ENCODE results near the gene ADAMTS3.
"Not testable (repeated sequence)": the region's sequence is repeated elsewhere in the genome, so short reads cannot be mapped to it uniquely, and the experiment has no call there.

The ADAMTS3 gene

DNA sequence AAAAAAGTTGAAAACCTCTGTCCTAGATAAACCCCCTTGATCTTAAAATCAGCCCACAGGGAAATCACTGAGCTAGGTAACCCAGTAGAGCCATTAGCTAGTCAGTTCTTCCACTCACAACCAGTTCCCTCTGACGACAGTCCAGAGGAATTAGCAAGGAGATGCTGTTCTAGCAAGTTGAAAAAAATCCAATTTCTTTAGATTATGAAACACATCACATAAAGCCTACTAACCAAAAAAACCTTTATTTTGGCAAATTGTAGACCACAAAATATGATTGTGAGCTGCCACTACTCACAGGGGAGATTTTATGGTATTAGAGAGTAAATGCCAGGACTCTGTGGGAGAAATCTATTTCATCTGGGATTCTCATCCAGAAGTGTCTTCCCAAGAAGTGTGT lies 22.6 kb downstream of the ADAMTS3 start:
- DNase-seq: peak; percentile 54

DNA sequence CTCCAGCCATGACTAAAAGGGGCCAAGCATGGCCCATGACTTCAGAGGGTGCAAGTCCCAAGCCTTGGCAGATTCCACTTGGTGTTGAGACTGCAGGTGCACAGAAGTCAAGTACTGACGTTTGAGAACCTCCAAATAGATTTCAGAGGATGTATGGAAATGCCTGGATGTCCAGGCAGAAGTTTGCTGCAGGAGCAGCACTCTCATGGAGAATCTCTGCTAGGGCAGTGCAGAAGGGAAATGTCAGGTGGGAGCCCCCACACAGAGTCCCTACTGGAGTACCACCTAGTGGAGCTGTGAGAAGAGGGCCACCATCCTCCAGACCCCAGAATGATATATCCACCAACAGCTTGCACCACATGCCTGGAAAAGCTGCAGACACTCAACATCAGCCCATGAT lies 28.3 kb downstream of the ADAMTS3 start:
- not testable (repeated sequence) for DNase-seq

DNA sequence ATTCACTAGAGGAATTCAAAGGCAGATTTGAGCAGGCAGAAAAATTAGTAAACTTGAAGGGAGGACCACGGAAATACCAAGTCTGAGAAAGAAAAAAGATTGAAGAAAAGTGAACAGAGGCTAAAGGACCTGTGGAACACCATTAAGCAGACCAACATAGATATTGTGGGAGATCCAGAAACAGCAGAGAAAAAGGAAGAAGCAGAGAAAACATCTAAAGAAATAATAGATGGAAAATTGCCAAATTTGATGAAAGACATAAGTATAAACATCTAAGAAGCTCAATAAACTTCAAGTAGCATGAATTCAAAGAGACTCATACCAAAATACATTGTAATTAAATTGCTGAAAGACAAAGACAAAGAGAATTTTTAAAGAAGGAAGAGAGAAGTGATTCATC lies 31.0 kb downstream of the ADAMTS3 start:
- no peak for DNase-seq

DNA sequence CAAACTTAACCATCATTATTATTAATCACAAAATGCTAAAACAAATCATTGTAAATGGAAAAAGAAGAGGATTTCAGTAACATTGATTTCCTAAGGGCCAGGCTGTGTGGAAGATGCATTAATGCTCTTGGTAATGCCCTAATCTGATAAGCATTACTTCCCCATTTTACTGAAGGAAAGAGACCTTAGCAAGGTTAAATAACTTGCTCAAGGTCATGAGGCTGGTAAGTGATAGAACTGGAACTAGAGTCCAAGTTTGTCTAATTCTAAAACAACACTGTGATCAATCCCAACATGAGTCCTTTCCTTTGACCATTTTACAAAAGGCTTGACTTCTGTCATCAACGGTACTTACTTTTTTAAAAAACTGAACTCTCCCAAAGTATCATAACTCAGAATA lies 32.6 kb downstream of the ADAMTS3 start:
- no peak for DNase-seq

DNA sequence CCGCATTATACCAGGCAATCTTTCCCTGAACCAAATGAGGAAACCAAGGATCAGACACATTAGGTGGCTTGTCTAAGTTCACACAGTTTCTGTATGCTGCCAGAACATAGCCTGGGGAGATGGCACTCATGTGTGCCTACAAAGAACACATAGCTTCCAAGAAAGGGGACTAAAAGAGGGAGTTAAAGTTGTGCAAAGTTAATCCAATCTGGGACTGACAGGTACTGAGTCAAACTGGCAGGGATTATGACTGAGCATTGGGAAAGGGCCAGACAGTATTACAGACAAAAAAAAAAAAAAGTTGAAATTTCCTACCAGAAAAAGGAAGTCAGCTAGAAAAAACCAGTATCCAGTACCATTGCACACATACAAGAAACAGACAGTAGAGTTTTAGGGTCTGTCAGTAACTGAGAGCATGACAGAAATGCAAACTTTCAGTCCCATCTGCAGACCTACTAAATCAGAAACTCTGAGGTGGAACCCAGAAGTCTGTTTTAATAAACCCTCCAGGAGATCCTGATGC lies 37.2 kb downstream of the ADAMTS3 start:
- no peak for DNase-seq

DNA sequence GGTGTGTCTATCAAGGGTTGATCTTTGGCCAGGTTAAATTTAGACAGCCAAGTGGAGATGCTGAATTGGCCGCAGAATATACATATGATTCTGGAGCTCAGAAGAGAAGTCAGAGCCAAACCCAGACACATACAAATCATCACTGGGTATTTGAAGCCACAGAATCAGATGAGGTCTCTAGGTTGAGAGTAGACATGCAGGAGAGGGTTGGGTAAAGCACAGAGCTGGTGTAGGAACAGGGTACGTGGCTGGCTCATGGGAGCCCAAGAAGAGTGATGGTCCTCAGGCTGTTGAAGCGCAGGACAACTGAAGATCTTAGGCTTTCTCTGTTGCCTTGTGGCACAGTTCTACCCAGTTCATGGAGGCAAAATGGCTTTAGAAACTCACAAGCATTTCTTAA lies 37.7 kb downstream of the ADAMTS3 start:
- no peak for DNase-seq

DNA sequence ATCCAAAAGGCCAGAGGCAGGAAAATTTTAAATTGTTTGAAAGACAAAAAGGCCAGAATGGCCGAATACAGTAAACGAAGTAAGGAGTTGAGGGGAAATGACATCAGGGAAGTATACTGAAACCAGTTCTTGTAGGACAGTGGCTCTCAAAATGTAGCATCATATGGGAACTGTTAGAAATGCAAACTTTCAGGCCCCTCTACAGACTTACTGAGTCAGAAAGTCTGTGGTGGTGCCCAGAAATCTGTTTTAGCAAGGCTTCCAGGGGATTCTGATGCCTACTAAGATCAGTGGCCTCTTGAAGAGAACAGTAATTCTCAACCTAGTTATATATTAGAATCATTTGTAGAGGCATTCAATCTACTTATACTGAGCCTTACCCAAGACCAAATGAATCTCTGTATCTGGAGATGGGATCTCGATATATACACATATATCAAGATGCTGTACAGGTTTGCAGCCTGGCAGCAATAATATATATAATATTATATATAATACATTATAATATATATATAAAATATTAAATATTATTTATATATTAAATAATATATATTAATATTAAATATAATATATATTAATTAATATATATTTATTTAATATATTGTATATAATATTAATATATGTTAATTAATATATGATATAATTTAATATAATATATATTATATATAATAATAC lies 39.7 kb downstream of the ADAMTS3 start:
- no peak for DNase-seq

DNA sequence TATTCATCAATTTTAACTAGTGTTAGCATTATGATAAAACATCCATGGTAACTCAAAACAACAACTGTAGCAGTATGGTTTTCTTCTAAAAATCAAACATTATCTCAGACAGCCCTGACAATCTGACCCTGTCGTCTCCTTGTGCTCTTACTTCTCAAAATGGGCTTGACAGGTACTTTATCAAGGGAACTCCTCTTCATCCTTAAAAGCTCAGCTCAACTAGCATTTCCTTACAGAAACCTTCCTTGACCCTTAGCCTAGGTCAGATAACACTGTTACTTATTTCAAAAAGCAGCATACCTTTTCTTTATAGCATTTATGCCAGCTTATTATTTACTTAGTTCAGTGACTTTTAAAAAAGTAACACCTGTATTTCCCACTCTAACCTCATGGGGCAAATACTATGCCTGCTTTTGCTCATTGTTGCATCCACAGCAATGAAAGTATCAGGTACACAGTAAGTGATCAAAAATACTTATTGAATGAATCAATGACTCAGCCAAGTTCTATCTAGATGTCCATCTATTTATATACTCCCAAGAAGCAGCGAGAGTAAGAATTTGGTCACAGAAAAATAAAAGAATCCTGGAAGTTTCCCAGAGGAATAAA lies 41.9 kb downstream of the ADAMTS3 start:
- no peak for DNase-seq

DNA sequence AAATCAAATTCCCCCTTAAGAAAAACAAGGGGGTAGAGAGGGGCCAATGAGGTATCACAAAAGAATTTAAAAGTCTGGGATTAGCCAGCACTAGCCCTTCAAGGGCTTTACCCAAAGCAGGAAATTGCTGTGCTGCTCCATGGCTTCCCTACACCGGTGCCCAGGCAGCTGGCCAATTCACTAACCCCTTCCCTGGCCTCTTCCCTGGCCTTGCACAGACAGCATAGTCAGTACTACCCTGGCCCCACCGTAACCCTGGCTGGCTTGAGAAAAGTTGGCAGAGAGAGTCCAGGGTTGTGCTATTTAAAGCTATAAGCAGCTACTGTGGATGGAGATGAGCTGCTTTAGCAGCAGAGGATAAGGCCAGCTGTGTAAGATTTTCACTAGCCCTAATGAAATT lies 43.1 kb downstream of the ADAMTS3 start:
- peak; percentile 75 for DNase-seq

DNA sequence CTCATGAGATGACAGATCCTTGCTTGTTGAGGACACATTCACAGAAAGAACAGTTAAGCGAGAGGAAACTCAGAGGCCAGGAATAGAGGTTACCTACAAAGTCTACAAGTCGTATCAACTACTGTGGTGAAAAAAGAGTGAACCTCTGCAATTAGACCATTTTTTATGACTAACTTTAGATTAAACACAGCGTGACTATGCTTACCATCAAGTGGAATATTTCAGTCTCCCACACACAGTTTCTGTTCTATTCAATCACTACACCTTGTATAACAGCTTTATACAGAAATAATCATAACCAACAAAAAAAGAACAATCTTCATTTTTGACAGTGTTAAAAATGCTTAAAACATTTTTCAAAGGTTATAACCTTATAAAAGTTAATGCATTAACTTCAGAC lies 46.6 kb downstream of the ADAMTS3 start:
- DNase-seq: no peak

DNA sequence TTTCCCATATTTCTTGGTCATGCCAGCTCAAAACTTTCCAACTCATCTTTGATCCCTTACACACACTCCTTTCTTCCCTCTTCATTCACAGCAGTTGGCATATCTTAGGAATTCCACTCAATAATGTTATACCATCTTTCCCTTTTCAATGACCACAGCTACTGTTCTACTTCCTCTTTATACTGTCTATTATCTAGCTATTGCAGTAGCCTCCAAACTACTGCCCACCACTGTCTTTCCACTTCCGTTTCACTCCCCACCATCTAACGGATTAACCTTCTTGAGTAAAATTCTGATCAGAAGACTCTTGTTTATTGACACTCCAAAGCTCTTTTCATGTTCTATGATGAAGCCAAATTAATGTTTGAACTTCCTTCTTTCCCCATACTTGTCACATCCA lies 55.8 kb downstream of the ADAMTS3 start:
- DNase-seq: no peak

DNA sequence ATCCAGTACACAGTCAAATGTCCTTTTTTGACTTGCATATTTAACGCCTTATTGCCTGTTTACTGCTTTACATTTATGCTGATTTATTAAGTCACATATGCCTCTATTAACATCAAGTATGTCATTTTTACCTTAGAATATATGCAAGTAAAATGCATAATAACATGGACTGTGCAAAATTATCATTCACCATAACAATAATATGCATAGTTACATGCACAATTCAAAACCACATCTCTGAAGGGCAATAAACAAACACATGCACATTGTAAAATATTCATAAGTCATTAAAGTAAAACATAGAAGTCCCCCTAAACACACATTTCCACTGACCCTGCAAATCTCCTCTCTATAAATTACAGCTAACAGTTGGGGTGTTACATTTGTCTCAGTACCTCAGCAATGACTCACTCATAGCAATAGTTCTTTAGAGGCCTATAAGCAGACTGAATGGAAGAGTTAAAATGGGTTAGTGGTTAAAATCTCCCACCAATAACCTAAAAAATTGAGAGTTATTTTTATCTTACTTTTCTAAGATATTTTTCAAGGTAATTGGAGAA lies 61.1 kb downstream of the ADAMTS3 start:
- DNase-seq: no peak

DNA sequence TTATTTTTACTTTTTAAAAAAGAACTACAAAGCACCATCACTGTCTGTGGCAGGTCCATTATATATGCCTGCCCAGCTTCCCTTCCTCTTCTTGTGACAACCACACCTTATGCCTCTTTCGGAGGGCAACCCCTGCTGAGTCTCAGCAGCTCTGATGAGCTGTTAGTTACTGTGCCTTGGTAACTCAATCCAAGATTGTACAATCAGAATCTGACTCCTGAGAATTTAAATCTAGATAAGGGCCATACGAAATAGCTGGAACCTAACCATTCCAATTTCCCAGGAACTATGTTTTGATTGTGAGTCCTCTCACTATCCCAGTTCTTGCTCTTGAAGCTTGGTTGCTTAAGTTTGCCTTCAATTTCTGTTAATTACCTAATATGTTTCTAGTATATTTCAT lies 61.9 kb downstream of the ADAMTS3 start:
- no peak for DNase-seq

DNA sequence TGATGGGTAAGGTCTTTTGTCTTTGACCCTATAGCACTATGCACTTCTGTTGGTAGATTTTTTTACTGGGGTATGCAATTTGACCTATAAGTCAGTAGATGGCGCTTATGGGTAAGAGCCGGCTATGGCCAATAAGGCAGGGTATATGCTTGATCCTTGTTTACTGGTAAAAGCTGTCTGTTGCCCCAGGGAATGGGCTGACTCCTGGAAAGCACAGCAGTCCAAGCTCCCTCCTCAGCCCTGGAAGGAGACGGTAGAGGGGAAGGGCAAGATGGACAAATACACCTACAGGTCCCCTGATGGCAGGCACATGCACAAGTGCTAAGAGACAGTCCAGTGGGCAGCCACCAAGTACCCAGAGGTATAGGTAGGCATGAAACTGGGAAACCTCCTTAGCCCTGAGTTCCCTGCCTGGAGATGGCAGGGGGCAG lies 63.7 kb downstream of the ADAMTS3 start:
- peak; percentile 39 for DNase-seq

DNA sequence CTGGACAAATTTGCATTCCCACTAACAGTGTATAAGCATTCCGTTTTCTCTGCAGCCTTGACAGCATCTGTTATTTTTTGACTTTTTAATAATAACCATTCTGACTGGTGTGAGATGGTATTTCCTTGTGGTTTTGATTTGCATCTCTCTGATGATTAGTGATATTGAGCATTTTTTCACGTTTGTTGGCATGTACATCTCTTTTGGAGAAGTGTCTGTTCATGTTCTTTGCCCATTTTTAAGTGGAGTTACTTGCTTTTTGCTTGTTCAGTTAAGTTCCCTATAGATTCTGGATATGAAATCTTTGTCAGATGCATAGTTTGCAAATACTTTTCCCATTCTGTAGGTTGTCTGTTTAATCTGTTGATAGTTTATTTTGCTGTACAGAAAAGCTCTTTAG lies 68.8 kb downstream of the ADAMTS3 start:
- no peak for DNase-seq

DNA sequence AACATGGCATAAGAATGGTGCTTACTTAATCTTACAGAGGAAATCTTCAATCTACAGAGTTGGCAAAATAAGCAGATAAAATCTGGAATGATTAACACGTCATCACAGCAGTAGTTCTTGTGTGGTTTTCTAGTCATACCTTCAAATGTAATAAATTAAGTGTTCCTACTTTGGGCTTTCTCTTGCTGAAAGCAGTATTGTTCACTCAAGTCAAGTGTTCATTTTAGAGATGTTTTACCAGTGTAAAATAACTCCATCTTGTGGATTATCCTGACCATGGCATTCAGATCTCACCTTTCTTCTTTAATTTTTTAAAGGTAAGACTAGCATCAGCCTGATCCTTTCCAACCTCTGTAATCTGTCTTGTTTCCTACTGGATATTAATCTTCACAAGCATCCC lies 72.9 kb downstream of the ADAMTS3 start:
- no peak for DNase-seq

DNA sequence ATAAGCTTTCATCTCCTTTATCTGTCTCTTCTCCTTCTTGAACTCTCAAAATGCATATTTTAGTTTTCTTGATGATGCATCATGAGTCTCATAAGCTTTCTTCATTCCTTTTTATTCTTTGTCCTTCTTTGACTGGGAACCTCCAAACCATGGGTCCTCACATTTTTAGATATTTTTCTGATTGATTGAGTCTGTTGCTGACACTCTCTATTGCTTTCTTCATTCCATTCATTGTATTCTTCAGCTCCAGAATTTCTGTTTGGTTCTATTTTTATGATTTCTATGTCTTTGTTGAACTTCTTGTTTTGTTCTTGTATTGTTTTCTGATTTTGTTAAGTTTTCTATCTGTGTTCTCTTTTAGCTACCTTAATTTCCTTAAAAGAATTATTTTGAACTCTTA lies 74.9 kb downstream of the ADAMTS3 start:
- no peak for DNase-seq

DNA sequence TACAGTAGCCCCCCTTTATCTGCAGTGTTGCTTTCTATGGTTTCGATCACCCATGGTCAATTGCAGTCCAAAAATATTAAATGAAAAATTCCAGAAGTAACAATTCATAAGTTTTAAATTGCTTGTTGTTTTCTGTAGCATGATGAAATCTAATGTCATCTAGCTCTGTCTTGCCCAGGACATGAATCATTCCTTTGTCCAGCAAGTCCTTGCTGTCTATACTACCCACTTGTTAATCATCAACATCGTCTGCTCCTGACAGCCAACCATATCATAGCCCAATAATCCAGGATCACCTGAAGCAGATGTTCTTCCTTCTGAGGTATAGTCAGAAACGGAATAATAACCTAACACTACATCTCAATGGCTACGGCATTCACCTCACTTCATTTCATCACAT lies 79.8 kb downstream of the ADAMTS3 start:
- DNase-seq: peak; percentile 56

DNA sequence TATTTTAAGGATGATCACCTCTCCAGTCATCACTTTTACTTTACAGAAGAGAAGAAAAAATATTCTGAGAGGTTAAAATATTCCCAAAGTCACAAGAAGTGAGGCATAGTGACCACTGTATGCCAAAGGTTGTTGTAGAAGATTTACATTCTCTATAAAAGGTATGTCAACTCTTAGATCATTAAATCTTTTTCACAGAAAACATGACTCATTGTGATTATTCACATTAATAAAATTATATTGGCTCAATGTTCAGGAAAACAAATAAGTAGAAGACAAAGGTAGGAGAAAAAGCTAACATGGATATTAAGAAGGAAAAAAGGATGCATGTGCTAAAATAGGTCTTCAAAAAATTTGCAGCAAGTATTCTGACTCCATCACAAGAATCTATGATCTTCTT lies 82.0 kb downstream of the ADAMTS3 start:
- no peak for DNase-seq

DNA sequence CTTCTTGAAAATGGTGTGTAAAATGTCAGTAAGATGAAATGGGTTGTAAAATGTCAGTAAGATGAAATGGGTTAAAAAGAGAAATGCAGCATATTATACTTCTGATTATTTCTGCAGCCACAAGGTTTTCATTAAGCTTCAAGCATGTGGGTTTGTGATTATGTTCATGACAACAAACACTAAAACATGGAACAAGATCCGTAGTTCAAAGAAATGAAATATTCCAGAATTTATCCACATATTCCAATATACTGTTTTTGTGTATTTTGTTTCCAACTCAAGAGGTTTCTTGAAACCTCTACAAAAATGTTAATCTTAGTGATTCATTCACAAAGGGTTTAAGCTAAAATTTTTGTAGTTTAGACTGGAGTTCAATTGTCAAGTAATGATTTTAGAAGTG lies 84.0 kb downstream of the ADAMTS3 start:
- no peak for DNase-seq

DNA sequence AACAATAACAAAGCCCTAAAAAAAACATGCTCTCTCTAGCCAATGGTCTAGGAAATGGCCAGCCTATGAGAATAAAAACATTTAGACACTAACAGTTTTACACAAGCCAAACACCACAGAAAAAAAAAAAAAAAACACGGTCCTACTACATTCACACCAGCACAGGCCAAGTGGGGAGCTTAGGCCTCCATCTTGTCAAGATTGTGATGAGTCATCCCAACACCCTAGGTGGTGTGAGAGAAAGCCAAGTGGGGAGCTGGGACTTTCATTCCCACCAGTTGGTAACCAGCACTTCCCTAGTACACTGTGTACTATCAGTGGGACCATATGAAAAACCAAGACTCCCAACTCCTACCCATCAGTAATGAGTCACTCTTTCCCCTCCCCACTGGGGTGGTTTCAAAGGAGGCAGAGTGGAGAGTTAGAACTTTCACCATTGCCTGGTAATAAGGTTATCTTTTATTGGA lies 95.6 kb downstream of the ADAMTS3 start:
- no peak for DNase-seq

DNA sequence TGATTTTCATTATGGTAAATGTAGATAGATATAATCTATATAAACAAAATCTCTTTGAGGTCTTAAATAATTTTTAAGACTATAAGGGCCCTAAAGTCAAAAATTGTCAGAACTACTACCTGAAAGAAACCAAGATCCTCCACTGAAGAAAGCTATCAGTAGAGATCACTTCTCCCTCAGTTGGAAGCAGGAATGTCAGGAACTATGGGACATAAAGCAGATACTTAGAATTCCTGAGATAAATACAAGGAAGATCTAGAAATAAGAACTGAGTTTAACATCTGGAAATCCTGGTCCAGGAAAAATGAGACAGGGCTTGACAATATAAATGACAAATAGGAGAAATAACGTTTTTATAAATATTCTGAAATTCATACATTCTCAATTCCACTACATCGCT lies 97.2 kb downstream of the ADAMTS3 start:
- no peak for DNase-seq

DNA sequence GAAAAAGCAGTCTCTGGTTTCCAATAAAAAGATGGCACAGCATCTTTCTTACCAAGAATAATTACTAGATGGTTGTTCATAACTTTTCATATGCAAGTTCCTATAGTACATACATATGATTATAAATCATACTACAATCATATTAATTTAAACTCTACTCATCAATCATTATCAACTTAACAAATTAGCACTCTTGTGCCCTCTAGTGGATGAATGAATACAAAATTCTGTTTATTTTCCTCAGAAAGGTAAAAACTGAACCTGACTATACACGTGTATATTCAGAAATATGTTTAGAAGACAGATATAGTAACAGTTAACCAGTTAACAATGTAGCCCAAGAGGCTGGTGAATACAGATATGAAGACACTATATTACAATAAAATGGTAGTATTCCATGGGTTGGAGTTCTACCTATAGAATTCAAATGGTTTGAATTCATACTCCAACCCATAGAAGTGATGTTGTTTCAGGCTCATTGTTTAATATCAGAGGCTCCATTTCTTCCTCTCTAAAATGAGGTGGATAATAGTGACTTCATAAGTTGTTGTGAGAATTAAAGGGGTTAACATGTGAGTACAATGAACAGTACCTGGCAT lies 100.0 kb downstream of the ADAMTS3 start:
- DNase-seq: no peak

DNA sequence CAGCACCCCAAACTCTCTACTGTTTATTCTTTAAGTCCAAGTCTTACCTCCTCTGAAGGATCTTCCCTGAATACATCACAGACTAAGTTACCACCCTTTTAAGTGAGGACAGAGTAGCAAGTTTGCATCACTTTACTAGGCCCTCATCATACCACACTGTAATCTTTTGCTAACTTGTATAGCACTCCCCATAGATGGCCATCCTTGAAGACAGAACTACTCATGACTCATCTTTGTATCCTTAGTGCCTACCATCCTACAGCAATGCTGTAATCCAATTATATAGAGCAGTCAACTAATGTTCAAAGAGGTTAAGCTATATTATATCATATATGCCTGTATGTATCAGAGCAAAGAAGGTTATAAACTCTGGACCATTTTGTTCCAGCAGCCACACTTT lies 101.4 kb downstream of the ADAMTS3 start:
- DNase-seq: no peak
